Occipital lobe (tissue), 2 donors: ENCODE data around the gene ZNF408. TPM values are rescaled to one million over a fixed set of nuclear protein-coding genes. Genes with fewer than 3 reads are reported as not detected.
A peak's percentile ranks its signal among the peaks of the same experiment; 100 is the strongest.

Experiments used
- DNase-seq: peaks from one replicate; lab custom pipeline; 2025; lab: John Stamatoyannopoulos, UW
- total RNA-seq: library from RNA; depleted of rRNA; stranded (reverse); fragments of >200 nt; gene quantifications from one replicate; pipeline ENCODE4 v1.2.3, GENCODE V29; 2014

The ZNF408 gene
- total RNA-seq, 1 donor from 2014 or later = 4.2 TPM

DNA sequence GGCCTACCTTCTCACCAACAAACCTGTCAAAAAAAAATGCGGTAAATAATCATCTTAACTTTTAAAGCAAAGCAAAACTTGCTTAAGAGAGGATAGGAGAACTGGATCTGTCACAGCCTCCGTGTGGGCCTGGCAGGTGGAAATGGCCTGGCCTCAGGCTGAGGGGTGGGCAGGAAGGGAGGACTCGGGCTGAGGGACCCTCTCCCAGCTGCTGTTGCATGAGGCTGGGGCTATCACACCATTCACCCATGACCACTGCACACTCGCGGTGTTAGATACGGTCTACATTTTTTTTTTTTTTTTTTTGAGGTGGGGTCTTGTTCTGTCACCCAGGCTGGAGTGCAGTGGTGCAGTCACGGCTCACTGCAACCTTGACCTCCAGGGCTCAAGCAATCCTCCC, 24.9 kb upstream of the ZNF408 start:
- no peak for DNase-seq

DNA sequence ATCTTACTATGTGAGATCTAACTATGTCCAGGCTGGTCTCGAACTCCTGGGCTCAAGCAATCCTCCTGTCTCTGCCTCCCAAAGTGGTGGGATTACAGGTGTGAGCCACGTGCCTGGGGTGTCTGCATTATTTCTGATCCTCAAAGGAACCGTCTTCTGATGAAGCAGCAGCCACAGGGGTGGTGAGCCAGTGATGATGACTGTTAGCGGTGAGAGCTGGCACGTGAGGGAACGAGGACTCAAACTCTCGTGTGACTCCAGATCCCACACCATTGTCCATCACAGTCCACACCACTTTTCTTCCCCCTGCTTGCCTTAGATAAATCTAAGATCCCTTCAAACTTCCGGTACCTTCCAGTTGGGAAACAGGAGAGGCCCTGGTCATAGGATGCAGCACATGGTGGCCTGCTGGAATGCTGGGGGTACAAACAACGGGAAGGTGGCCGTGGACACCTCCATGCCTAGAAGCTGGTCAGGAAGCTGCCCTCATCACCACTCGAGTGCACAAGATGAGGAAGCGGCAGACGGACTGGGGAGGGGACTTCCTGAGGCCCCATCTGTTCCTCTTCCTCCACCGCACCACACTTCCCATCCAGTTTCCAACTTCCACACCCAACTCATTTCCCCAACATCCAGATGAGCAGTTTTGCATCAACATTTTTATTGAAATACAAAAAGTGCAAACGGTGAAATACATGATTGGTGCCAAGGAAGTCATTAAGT, 24.2 kb upstream of the ZNF408 start:
- no peak for DNase-seq

DNA sequence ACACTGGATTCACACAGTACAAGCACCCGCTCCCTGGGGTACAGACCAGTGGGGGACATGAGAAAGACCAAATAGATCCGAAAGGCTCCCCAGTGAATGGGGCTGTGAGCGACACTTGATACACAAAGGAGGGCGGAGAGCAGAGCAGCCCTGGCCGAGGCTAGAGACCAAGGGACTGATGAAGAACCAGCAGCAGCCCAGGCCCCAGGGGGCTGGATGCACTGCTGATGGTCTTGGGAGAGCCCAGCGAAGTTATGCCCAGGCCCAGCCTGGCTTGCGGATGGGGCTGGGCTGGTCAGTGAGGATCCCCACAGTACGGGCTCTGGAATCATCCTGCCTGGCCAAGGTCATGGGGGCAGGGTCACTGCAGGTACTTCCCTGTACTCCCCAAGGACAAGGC, 23.7 kb upstream of the ZNF408 start:
- no peak for DNase-seq

DNA sequence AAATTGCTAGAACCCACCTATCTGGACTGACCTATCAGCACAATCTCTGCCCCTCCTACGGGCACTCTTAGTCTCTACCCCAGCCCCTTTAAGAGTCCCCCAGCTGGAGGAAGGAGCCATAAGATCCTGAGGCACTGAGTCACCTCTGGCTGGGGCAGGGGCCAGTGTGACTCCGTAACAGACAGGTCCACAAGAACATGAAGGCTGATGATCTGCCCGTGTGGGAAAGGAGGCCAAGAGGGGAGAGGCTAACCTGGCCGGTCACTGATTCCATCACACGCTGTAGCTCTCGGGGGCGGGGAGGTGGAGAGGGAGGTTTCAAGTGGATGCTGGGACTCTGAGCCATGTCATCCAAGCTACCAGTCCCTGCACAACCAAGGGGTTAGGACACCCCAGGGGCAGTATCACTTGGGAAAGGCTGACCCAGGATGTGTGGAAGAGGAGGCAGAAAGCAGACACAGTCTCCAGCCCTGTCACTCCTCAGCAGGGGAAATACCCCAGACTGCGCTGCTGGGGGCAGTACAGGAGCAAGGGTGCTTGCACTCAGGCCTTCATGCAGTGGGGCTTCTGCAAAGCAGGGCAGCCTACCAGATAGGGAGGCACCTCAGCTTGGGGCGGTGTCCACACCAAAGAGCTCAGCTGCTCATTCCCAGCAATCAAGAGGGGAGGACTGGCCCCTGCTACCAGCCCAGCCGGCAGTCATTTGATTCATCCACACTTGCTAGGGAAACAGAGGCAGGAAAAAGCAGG, 22.7 kb upstream of the ZNF408 start:
- no peak for DNase-seq

DNA sequence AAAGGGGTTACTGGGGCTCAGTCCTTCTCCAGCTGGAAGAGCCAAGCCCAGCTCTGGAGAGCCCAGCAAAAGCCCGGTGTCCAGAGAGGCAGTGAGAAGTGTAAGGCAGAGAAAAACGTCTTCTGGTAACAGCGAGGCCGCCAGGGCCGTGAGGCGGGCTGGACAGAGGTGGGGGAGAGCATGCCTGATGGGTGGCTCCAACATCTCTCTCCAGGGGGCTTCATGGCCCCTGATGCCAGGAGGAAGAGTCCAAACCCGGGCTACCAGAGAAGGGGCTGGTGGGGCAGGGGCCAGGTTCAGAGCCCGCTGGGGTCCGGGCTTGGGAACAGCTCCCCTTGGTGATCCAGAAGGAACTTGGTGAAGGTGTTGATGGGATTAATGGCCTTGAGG, 22.1 kb upstream of the ZNF408 start:
- no peak for DNase-seq

DNA sequence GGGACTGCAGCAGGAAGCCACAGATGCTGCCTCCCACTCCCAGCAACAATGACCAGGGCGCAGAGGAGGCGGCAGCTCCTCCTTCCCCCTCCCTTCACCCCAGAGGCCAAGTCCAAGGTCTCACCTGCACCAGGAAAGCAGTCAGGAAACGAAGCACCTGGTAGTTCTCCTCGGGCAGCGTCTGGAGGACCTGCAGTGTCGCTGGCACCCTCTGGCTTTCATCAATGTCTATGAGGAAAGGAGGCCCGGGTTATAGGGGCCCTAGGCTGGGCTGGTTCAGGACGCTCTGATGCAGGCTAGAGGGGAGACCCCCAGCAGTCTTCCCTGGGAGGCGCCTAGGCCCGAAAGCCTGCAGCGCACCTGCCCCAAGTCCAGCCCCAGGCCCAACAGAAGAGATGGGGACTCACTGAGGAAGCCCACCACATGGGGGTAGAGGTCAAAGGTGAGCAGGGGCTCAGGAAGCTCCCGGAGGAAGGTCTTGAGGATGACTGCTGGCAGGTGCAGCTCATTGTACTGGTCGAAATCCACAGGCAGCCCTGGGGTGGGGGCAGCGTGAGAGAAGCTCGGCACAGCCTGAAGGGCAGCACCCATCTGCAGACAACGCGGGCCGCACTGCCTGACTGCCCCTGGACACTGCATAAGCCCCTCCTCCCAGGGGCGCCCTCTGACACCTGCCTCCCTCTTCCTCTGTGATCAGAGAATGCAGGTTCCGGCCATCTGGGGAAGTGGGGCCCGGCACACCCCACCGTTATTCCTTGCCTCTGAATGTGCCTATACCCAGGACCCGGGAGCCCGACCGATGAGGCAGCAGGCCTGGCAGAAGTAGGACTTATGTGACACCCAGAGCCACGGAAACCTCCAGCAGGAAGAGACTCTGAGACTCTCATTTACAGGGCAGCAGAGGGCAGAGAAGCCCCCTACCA, 21.3 kb upstream of the ZNF408 start:
- no peak for DNase-seq

DNA sequence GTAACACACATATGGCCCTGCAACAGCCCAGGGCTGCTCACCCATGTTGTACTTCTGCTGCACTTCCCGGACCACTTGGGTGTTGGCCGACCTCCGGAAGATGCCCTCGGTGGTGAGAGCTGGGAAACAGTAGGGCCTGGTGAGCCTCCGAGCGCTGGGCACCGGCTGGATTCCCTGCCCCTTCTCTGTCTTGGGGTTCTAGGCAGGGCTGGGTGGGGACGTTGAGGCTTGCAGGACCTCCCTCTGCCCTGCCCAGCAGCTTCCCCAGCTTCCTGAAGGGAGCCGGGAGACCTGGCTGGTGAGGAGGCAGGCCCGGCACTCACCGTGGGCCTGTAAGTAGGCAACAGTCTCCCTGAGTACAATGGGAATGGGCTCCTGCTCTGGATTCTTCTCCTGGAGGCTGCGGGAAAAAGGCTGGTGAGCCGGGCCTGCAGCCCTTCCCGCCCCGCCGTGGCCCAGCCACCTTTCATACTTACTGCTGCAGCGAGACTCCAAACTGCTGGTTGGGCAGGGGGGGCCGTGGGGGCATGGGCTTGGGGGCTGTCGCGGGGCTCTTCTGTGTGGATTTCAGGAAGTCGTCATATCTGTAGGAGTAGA, 20.6 kb upstream of the ZNF408 start:
- DNase-seq = no peak

DNA sequence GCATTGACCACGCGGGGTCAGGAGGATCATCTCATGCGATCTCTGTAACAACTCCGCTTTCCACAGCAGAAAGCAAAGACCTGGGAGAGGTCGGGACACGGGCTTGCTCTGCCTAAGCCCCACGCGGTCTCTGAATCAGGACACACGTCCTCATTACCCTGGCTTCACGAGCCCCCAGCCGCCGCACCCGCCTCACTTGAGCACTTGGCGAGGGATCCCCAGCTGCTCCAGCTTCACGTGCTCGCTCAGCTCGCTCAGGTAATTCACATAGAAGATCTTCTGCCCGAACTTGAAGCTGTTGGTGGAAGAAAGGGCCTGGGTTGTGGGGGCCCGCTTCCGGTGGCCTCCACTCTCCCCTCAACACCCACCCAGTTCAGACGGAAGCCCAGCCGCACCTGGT, 20.0 kb upstream of the ZNF408 start:
- no peak for DNase-seq

DNA sequence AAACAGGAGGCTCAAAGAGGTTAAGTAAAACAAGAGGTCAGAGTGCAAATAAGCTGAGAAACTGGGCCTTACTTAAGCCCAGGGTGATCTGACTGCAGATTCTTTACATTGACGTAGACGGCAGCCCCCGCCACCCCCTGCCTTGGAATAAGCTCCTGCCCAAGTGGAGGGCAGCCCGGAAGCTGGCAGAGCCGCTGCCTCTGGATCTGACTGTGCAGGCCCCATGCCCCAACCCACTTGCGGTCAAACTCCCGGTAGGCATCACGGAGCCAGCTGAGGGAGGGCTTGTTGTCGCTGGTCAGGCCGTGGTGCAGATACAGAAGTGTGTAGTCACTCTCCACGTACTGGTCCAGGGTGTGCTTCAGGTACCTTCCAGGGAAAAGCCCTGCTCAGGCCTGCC, 19.0 kb upstream of the ZNF408 start:
- DNase-seq = no peak

DNA sequence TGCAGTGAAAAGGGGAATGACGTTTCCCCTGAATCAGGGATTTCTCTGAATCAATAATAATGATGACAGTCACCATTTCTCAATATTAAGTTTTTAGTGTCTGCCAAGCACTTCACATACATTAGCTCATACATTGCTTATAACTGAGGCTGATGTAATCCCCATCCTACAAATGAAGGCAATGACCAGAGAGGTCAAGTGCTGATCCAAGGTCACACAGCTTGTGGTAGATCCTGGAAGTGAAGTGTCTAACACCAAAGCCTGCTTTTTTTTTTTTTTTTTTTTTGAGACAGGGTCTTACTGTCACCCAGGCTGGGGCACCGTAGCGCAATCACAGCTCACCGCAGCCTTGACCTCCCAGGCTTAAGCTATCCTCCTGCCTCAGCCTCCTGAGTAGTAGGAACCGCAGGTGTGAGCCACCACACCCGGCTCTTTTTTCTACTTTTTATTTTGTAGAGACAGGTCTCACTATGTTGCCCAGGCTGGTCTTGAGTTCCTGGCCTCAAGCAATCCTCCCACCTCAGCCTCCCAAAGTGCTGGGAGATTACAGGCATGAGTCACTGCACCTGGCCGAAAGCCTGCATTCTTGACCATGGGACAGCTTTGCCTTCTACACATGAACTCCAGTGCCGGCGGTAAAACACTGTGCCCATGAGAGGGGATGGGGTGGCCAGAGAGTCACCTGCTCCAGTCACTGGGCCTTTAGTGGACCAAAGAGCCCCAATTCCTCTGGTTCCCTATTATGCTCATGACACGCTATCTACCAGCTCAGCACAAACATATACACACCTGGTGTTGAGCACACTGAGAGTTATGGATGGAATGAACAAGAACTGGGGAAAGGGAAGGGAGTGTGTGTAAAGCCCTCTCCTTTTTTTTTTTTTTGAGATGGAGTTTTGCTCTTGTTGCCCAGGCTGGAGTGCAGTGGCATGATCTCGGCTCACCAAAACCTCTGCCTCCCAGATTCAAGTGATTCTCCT, 17.8 kb upstream of the ZNF408 start:
- DNase-seq = no peak

DNA sequence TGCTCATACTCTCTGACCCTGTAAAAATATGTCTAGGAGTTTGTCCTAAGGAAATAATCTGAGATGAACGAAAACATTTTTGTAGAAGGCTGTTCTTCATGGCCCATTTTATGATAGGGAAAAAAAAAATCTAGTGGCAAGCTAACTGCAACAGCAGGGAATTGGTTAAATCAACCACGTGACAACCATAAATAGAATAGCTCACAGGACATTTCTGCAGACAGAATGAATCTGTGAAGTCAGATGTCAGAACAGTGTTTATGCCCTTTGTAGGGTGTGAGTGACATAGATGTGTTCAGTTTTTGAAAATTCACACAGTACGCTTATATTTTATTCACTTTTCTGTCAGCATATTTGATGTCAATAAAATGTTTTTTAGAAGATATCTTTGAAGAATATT, 16.5 kb upstream of the ZNF408 start:
- no peak for DNase-seq

DNA sequence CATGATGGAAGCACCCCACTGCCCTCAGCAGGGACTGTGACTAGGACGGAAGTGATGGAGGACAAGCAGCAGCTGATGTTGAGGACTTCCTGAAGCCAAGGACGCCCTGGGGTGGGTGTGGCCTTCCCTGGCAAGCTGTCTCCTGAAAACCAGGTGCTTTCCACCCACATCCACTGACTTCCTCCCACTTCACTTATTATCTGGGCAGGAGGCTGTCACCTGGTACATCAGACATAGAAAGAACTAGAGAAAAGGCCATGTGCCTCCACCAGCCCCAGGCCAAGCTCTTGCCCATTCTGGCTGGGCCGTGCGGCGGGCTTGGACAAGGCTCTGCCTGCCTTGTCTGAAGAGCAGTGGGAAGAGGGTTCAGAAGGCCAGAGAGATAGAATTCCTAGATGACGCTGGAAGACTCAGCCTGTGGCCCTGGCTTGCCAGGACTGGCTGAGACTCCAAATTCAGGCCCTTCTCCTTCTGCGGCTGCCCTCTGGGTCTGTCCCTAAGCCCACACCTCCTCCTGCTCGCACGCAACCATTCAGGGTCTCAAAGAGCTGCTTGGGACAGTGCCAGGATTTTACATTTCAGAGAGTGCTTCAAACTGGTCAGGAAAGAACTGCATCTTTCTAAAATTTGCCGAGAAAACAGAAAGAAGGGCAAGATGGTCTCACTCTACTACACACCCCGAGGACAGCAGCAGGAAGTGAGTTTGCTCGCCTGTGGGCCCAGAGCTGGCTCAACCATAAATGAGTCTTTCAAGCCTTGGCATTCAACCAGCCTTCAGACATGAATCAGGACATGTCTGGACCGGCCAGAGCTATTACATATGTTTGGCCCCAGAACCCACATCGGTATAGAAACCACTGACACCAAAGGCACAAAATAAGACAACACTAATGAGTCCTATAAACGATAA, 13.7 kb upstream of the ZNF408 start:
- no peak for DNase-seq

DNA sequence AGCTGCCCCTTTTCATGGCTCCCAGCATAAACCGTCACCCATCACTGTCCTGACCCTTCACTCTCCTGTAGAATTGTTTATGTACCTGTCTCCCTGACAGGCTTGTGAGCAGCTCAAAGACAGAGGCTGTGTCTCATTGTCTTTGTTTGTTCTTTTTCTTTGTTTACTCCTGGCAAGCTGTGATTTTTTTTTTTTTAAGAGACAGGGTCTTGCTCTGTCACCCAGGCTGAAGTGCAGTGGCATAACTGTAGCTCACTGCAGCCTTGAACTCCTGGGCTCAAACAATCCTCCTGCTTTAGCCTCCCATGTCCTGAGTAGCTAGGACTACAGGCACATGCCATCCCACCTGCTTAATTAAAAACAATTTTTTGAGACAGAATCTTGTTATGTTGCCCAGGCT, 10.1 kb upstream of the ZNF408 start:
- DNase-seq = no peak

DNA sequence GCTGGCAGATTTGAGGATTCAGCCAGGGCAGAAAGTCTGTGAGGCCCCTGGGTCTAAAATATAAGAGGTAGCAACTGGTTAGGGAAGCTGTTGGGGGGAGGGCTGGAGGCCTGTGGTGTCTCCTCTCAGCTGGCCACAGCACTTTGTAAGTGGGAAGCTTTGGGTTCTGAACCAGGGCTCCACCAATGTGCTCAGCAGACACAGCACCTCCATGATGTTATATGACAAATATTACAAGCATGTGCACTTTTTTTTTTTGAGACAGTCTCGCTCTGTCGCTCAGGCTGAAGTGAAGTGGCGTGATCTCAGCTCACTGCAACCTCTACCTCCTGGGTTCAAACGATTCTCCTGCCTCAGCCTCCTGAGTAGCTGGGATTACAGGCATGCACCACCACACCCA, 8.4 kb upstream of the ZNF408 start:
- no peak for DNase-seq

DNA sequence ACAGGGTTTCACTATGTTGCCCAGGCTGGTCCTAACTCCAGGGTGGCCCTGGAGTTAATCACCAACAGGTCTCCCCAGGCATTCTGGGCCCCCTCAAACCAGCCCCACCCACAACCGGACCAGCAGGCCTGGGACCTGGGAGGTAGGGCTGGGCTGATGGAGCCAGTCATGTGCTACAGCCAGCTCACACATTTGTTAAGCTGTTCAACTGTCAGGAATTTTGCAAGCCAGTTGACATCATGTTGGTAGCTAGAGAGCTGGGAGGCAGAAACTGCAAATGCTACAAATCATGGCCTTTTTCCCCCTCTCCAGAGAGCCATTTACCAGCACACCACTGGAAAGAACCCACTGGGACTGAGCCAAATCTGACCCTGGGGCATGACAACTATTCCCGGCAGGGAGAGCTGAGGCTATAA, 7.2 kb upstream of the ZNF408 start:
- no peak for DNase-seq

DNA sequence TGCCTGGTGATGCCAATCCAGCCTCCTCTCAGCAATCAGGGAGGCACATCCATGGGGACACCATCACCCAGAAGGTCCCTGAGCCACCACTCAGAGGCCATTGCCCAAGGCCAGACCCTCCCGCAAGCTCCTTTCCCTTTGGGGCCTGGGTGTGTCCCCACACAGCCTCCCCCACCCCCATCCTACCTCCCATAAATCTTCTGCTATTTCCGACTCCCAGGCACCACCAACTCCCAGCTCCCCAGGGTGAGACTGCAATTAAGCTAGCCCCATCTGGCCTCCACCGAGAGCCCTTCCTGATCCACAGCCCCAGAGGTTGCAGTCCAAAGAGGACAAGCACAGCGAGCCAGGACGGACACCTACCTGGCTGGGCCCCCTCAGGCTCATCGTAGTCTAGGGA, 6.8 kb upstream of the ZNF408 start:
- DNase-seq = no peak

DNA sequence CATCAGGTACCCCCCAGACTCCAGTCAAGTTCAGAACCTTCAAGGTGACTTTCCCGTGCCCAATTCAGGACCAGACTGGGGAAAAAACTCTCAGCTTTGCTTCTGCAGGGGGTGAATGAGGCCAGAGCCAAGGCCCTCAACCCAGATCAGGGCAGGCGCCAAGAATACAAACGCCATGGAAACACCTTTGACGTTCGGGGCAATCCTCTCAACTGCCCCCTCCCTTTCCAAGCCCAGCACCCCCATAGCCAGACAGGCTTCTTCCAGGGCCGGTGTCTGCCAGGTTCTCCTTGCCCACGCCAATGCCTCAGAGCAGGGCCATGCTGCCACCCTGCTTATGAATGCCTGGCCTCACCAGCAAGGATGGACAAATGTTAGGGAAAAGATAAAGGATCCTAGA, 6.2 kb upstream of the ZNF408 start:
- no peak for DNase-seq

DNA sequence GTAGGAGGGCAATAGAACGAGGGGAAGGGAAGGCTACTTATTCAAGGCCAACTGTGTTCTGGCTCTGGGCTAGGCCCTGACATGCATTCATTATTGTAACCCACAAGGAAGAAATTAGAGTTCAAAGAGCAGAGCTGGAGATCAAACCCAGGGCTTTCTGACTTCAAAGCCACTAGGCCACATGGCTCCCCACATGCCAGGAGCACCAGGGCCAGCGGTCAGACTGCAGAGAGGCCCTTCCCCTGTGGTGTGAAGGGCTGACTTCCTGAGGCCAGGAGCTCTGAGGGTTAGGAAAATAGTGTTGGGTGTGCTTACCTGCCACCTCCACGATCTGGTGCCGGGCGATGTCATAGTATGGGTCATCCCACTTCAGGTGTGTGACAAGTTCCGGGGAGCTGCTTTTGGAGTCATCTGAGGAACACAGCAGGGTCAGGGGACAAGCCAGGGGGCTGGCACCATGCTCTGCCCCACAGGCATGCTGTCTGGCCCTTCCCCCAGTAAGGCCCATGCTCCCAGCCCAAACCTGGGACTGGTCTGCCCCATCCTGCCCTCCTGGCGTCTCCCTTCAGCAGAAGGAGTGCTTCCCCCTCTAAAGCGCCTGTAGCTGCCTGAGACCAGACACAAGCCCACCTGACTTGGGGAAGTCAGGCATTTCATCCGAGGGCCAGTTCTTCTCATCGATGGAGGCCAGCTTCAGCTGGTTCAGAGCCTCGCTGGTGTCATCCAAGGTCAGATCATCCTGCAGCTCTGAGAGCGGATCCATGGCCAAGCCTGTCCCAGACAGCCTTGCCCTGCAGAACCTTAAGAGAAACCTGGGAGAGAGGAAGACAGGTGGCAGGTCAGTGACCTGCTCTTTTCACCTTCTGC, 5.3 kb upstream of the ZNF408 start:
- DNase-seq = no peak

DNA sequence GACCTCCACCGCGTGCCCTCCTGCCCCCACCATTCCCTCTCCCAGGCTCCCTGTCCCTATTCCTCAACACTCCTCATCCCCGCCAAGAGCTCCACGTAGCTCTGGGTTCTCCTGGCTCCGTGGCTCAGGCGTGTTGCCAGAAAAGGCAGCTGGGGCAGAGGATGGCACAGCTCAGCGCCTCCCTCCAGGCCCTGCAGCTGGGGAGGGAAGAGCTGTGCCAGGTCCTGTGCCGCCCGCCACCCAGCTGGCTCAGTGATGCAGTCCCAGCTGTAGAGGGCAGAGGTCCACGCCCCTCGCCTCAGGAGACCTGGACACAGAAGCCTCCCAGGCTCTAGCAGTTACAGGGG, 4.6 kb upstream of the ZNF408 start:
- peak; percentile 86 for DNase-seq
